PFSK-1 (cell line): Measurements from ENCODE around the gene CCDC170.

ENCODE experiments used
- FOXP2 ChIP-seq: optimal IDR thresholded peaks from 2 replicates; pipeline ENCODE3; 2011; ENCODE audit warnings: borderline replicate concordance, control low read depth, inconsistent platforms; ENCODE audit not compliant: insufficient read depth; ENCODE audit errors: extremely low read length, extremely low read depth
- POLR2AphosphoS5 ChIP-seq: IDR thresholded peaks from 2 replicates; pipeline ENCODE4 v1.6.1; 2012; ENCODE audit warnings: low read depth, mild to moderate bottlenecking, control low read depth, low read length, moderate library complexity
- SIN3A ChIP-seq: IDR thresholded peaks from 2 replicates; pipeline ENCODE4 v1.6.1; 2012; ENCODE audit warnings: mild to moderate bottlenecking, low read length, moderate library complexity, borderline replicate concordance; ENCODE audit not compliant: insufficient read depth
- TAF1 ChIP-seq: IDR thresholded peaks from 2 replicates; pipeline ENCODE4 v1.6.1; 2012; ENCODE audit warnings: low read length, control low read depth, borderline replicate concordance; ENCODE audit not compliant: insufficient read depth

DNA sequence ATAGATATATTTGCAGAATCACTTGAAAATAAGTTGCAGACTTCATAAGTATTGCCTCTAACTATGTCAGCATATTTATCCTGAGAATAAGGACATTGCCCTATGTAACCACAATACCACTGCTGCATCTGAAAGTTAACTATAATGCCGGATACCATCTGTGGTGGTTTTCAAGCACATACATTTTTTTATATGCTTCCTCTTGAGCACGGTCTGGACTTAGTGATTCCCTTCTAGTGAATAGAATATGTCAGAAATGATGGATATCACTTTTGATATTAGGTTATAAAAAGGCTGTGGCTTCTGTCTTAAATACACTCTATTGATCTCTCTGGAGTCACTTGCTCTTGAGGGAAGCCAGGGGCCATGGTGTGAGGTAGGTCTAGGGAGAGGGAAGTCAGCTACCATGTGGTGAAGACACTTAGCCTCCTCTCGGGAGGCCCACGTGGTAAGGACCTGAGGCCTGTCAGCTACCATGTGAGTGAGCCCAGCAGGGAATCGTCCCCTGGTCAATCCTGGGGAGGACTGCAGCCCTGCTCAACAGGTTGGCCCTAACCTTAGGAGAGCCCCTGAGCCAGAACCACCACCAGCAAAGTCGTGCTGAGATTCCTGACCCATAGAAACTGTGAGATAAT is 57.5 kb downstream of the CCDC170 start:
- TF ChIP-seq POLR2AphosphoS5 (no peak), SIN3A (no peak), TAF1 (no peak), FOXP2 (no peak)
